ENCODE measurements around the gene DCDC2C.
"Not testable (repeated sequence)": the region's sequence is repeated elsewhere in the genome, so short reads cannot be mapped to it uniquely, and the experiment has no call there.

The DCDC2C gene

GRCh38 chr2:3703236-3703756 lies at the start of gene DCDC2C:
DCDC2C (plus strand) TSS chr2:3703575; CDS start chr2:3703752, 177 bp downstream.
- no peak for DNase-seq (ENCODE audit: low read depth in 3 of 3)

- DNase-seq (ENCODE audit: low read depth in 3 of 3) = no peak
Measured at GRCh38 chr2:3654011-3654410, 49.4 kb upstream of the DCDC2C start.

- no peak for DNase-seq (ENCODE audit: low read depth in 3 of 3)
Measured at GRCh38 chr2:3654531-3655225, 48.7 kb upstream of the DCDC2C start.

GRCh38 chr2:3655871-3656761 lies 47.3 kb upstream of the DCDC2C start:
- no peak for DNase-seq (ENCODE audit: low read depth in 3 of 3)

- DNase-seq (ENCODE audit: low read depth in 3 of 3) = no peak
Measured at GRCh38 chr2:3656762-3657721, 46.3 kb upstream of the DCDC2C start.

GRCh38 chr2:3657881-3658280 lies 45.5 kb upstream of the DCDC2C start, which contains the start of gene ALLC:
ALLC (plus strand) TSS chr2:3658200; CDS start chr2:3671158, 12,958 bp downstream.
- no peak for DNase-seq (ENCODE audit: low read depth in 3 of 3)

- DNase-seq (ENCODE audit: low read depth in 3 of 3) = no peak
Measured at GRCh38 chr2:3659447-3660432, 43.6 kb upstream of the DCDC2C start.

- not testable (repeated sequence) for DNase-seq (ENCODE audit: low read depth in 3 of 3)
Measured at GRCh38 chr2:3660640-3661039, 42.7 kb upstream of the DCDC2C start.

GRCh38 chr2:3661149-3661660 lies 42.2 kb upstream of the DCDC2C start:
- DNase-seq (ENCODE audit: low read depth in 3 of 3) = no peak

GRCh38 chr2:3662239-3662638 lies 41.1 kb upstream of the DCDC2C start:
- no peak for DNase-seq (ENCODE audit: low read depth in 3 of 3)

GRCh38 chr2:3664118-3664517 lies 39.3 kb upstream of the DCDC2C start:
- DNase-seq (ENCODE audit: low read depth in 3 of 3) = no peak

GRCh38 chr2:3664925-3665324 lies 38.5 kb upstream of the DCDC2C start:
- no peak for DNase-seq (ENCODE audit: low read depth in 3 of 3)

- no peak for DNase-seq (ENCODE audit: low read depth in 3 of 3)
Measured at GRCh38 chr2:3665886-3666612, 37.3 kb upstream of the DCDC2C start.

GRCh38 chr2:3666613-3666975 lies 36.8 kb upstream of the DCDC2C start:
- DNase-seq (ENCODE audit: low read depth in 3 of 3) = no peak

- DNase-seq (ENCODE audit: low read depth in 3 of 3) = no peak
Measured at GRCh38 chr2:3667151-3667631, 36.2 kb upstream of the DCDC2C start.

- no peak for DNase-seq (ENCODE audit: low read depth in 3 of 3)
Measured at GRCh38 chr2:3669656-3670055, 33.7 kb upstream of the DCDC2C start.

- DNase-seq (ENCODE audit: low read depth in 3 of 3) = no peak
Measured at GRCh38 chr2:3670376-3670775, 33.0 kb upstream of the DCDC2C start.

GRCh38 chr2:3670941-3671340 lies 32.4 kb upstream of the DCDC2C start:
- no peak for DNase-seq (ENCODE audit: low read depth in 3 of 3)

All from stimulated activated CD4-positive, alpha-beta T cell treated with anti-CD3 and anti-CD28 coated beads, TNF-alpha, amount 100 ng/mL, for 24 hours (primary cell).